Measurements from ENCODE around the gene MPDZ. TPM values are rescaled to one million over a fixed set of nuclear protein-coding genes. Genes with fewer than 3 reads are reported as not detected.

The MPDZ gene
- total and polyA plus RNA-seq, 4 donors: 9.5 to 62.7 (median 16.2) TPM

DNA sequence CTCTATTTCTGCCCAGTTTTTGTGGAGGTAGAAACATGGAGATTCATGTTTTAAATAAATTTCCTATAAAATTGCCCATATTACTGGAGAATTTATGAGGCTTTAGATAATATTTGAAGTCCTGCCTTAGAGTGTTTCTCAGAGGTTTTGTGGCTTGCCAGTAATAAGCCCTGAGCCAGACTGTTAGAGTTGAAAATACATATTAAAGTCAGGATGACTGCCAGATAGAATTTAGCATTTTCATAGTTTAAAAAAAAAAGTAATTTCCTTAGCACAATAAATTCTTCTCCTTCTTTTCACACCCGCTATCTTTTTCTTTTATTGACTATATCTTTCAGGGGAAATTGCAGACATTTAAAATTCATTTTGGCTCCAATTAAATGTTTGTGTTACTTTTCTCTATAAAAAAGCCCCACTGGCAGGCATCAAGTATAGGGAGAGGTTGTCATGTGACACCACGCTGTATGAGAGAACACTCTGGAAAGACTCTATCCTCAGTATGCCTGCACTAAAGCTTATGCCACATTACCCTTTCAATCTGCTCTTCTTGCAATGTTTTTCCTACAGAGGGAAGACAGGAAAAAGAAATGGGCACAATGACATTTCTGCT is 135.2 kb downstream of the MPDZ start:
- DNase-seq: peak in 2 of 3 donors; percentile 69 to 74
- 76 to 90% methylated on average over 2 of the region's 2 CpGs for WGBS, 2 donors
- H3K27ac ChIP-seq (ENCODE audit: low read depth in 1 of 2, low read length in 1 of 2): no peak overlapping the region

DNA sequence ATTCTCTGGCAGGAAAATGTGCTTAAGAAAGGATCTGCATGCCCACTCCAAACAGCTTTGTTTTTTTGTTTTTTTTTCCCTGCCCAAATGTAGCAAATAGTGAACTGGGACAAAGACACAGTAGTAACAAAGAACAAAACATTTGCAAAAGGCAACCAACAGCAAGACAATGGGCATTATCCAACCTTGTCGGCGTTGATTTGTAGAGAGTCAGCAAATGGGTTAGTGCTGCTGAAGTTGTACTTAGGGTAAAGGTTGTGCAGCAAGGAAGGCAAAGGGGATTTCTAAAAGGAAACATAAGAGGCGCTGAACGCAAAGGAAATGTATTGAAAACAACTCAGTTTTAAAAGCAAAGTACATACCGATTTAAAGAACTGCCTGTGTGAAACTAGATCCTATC is 136.2 kb downstream of the MPDZ start:
- Histone ChIP-seq H3K4me3 (no peak overlapping the region), H3K36me3 (ENCODE audit: control insufficient read depth in 4 of 4, insufficient read depth in 4 of 4, low read length in 4 of 4) (peaks cover 0 to 16% (median 12%) of the 10 kb centered on the region in 4 donors), H3K9ac (ENCODE audit: insufficient read depth in 1 of 2, low read length in 2 of 2) (no peak overlapping the region), H3K9me3 (ENCODE audit: control insufficient read depth in 4 of 4, insufficient read depth in 3 of 4, low read length in 3 of 4) (no peaks in the 10 kb centered on the region), H3K4me1 (ENCODE audit: control insufficient read depth in 5 of 5, insufficient read depth in 5 of 5, low read length in 5 of 5) (peaks cover 0 to 65% (median 11%) of the 10 kb centered on the region in 5 donors), H3K27me3 (ENCODE audit: control insufficient read depth in 3 of 3, insufficient read depth in 3 of 3, low read length in 2 of 3) (no peaks in the 10 kb centered on the region), H3K27ac (ENCODE audit: low read depth in 1 of 2, low read length in 1 of 2) (no peak overlapping the region)
- ATAC-seq (ENCODE audit: insufficient read depth, low FRiP score): no peak
- 75 to 80% methylated on average over 5 of the region's 5 CpGs for WGBS, 2 donors
- TF ChIP-seq, protein P1, sequence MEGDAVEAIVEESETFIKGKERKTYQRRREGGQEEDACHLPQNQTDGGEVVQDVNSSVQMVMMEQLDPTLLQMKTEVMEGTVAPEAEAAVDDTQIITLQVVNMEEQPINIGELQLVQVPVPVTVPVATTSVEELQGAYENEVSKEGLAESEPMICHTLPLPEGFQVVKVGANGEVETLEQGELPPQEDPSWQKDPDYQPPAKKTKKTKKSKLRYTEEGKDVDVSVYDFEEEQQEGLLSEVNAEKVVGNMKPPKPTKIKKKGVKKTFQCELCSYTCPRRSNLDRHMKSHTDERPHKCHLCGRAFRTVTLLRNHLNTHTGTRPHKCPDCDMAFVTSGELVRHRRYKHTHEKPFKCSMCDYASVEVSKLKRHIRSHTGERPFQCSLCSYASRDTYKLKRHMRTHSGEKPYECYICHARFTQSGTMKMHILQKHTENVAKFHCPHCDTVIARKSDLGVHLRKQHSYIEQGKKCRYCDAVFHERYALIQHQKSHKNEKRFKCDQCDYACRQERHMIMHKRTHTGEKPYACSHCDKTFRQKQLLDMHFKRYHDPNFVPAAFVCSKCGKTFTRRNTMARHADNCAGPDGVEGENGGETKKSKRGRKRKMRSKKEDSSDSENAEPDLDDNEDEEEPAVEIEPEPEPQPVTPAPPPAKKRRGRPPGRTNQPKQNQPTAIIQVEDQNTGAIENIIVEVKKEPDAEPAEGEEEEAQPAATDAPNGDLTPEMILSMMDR (IDR thresholded peaks at IDR 0.05; ENCODE audit: control extremely low read depth, extremely low read depth): no peak
- DNase-seq: no peak

More for the DNA sequence above, 135.2 kb downstream of the MPDZ start:
- H3K27me3 ChIP-seq (ENCODE audit: control insufficient read depth in 3 of 3, insufficient read depth in 3 of 3, low read length in 2 of 3): no peaks in the 10 kb centered on the region
- H3K9ac ChIP-seq (ENCODE audit: insufficient read depth in 1 of 2, low read length in 2 of 2): peak overlapping the region in 1 of 2 donors; percentile 42
- no peaks in the 10 kb centered on the region for H3K9me3 ChIP-seq (ENCODE audit: control insufficient read depth in 4 of 4, insufficient read depth in 3 of 4, low read length in 3 of 4)
- no peak overlapping the region for H3K4me3 ChIP-seq
- H3K4me1 ChIP-seq (ENCODE audit: control insufficient read depth in 5 of 5, insufficient read depth in 5 of 5, low read length in 5 of 5): peaks cover 0 to 64% (median 10%) of the 10 kb centered on the region in 5 donors
- H3K36me3 ChIP-seq (ENCODE audit: control insufficient read depth in 4 of 4, insufficient read depth in 4 of 4, low read length in 4 of 4): peaks cover 0 to 13% (median 4%) of the 10 kb centered on the region in 4 donors
- TF ChIP-seq, protein P1 (IDR thresholded peaks at IDR 0.05; ENCODE audit: control extremely low read depth, extremely low read depth): no peak
- ATAC-seq (ENCODE audit: insufficient read depth, low FRiP score): no peak

DNA sequence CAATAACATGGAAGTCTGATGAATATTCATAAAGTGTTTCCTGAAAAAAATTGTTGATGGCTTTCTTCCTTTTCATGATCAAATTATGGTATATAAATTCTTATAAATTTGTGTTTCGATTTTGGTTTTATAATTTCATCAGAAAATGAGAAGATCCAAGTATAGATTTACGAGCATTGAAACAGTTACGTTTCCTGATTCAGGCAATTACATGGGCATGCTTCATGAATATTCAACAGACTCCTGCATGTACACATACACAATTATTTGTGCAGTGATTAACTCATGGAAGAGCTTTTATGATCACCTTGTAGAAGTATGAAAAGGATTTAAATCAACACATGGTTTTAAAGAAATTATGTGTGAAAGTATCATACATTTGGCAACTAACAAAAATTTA is 136.7 kb downstream of the MPDZ start:
- Histone ChIP-seq H3K27me3 (ENCODE audit: control insufficient read depth in 3 of 3, insufficient read depth in 3 of 3, low read length in 2 of 3) (no peaks in the 10 kb centered on the region), H3K9ac (ENCODE audit: insufficient read depth in 1 of 2, low read length in 2 of 2) (no peak overlapping the region), H3K36me3 (ENCODE audit: control insufficient read depth in 4 of 4, insufficient read depth in 4 of 4, low read length in 4 of 4) (peaks cover 1 to 19% (median 14%) of the 10 kb centered on the region in 4 donors), H3K27ac (ENCODE audit: low read depth in 1 of 2, low read length in 1 of 2) (no peak overlapping the region), H3K4me3 (no peak overlapping the region), H3K4me1 (ENCODE audit: control insufficient read depth in 5 of 5, insufficient read depth in 5 of 5, low read length in 5 of 5) (peaks cover 0 to 65% (median 11%) of the 10 kb centered on the region in 5 donors), H3K9me3 (ENCODE audit: control insufficient read depth in 4 of 4, insufficient read depth in 3 of 4, low read length in 3 of 4) (no peaks in the 10 kb centered on the region)
- DNase-seq: no peak
- 93 to 95% methylated on average over 3 of the region's 3 CpGs for WGBS, 2 donors
- ATAC-seq (ENCODE audit: insufficient read depth, low FRiP score): no peak
- TF ChIP-seq, protein P1 (IDR thresholded peaks at IDR 0.05; ENCODE audit: control extremely low read depth, extremely low read depth): no peak

Measured in lung (tissue), 12 donors.